GM19193 (cell line): ENCODE results near the gene MIEF1.

Experiments
- POLR2A ChIP-seq: IDR thresholded peaks from 4 replicates; pipeline ENCODE4 v1.6.1; 2011; ENCODE audit not compliant: insufficient read depth, insufficient read length; ENCODE audit errors: extremely low read depth

The MIEF1 gene

GRCh38 chr22:39567135-39567946 is 65.3 kb downstream of the MIEF1 start:
- TF ChIP-seq POLR2A = no peak
